CD14-positive monocyte (primary cell): ENCODE data around the gene BICD1. TPM values are rescaled to one million over a fixed set of nuclear protein-coding genes. Genes with fewer than 3 reads are reported as not detected.

Source experiments
- DNase-seq, 3 donors: peaks; one replicate each; pipeline ENCODE4 v3.0.0-alpha.2; 2011 to 2022
- H2AFZ ChIP-seq: 2 replicates; pipeline ENCODE4 v1.6.0; 2012; ENCODE audit warnings: mild to moderate bottlenecking, low read depth, low read length, inconsistent platforms; ENCODE audit not compliant: insufficient read depth, poor library complexity, severe bottlenecking
- H3K27ac ChIP-seq, 2 donors: 1 replicate in 1 of 2; 2 replicates in 1 of 2; pipeline ENCODE4 v1.5.1; 2012 to 2013; ENCODE audit warnings: low read length in 2 of 2, control low read depth in 1 of 2, inconsistent platforms in 1 of 2, low read depth in 1 of 2, mild to moderate bottlenecking in 1 of 2
- H3K27me3 ChIP-seq, 2 donors: one replicate each; pipeline versions ENCODE4 v1.6.0 to v1.6.1; 2011 to 2013; ENCODE audit warnings: low read length in 2 of 2; ENCODE audit not compliant: control insufficient read depth in 2 of 2, insufficient read depth in 2 of 2
- H3K36me3 ChIP-seq, 2 donors: replicated peaks in 1 of 2; 1 replicate in 1 of 2; 2 replicates in 1 of 2; pipeline versions ENCODE4 v1.5.1 to v1.6.1; 2012 to 2013; ENCODE audit warnings: low read length in 2 of 2, control low read depth in 1 of 2, inconsistent platforms in 1 of 2, mild to moderate bottlenecking in 1 of 2; ENCODE audit not compliant: insufficient read depth in 2 of 2, control insufficient read depth in 1 of 2
- H3K4me1 ChIP-seq, 2 donors: 1 replicate in 1 of 2; 2 replicates in 1 of 2; pipeline versions ENCODE4 v1.5.1 to v1.6.1; 2012 to 2013; ENCODE audit warnings: low read length in 2 of 2, control low read depth in 1 of 2, inconsistent platforms in 1 of 2, mild to moderate bottlenecking in 1 of 2, moderate library complexity in 1 of 2; ENCODE audit not compliant: insufficient read depth in 2 of 2, control insufficient read depth in 1 of 2
- H3K4me2 ChIP-seq: replicated peaks from 2 replicates; pipeline ENCODE3; 2012; ENCODE audit warnings: low read length, moderate library complexity, mild to moderate bottlenecking; ENCODE audit not compliant: poor library complexity, severe bottlenecking; ENCODE audit errors: extremely low read depth
- H3K4me3 ChIP-seq, 3 experiments: fragments of 200-600 bp in 1 of 3; sonication (generic) in 1 of 3; replicated peaks in 1 of 3; 1 replicate in 2 of 3; 2 replicates in 1 of 3; pipeline ENCODE4 v1.5.1; 2011 to 2013; ENCODE audit warnings: low read length in 3 of 3, mild to moderate bottlenecking in 3 of 3, control low read depth in 2 of 3, low read depth in 2 of 3, inconsistent platforms in 1 of 3, moderate library complexity in 1 of 3
- H3K79me2 ChIP-seq: 2 replicates; pipeline ENCODE4 v1.6.0; 2012; ENCODE audit warnings: mild to moderate bottlenecking, control low read depth, inconsistent platforms, low read length, moderate library complexity; ENCODE audit not compliant: insufficient read depth
- H3K9ac ChIP-seq: 2 replicates; pipeline ENCODE4 v1.6.0; 2017; ENCODE audit warnings: low read length, mild to moderate bottlenecking; ENCODE audit not compliant: insufficient read depth, poor library complexity, severe bottlenecking
- H3K9me3 ChIP-seq, 2 donors: replicated peaks in 1 of 2; 1 replicate in 1 of 2; 2 replicates in 1 of 2; pipeline versions ENCODE4 v1.5.1 to v1.6.1; 2012 to 2013; ENCODE audit warnings: low read length in 2 of 2, control low read depth in 1 of 2; ENCODE audit not compliant: control insufficient read depth in 1 of 2, insufficient read depth in 1 of 2
- H4K20me1 ChIP-seq: 2 replicates; pipeline ENCODE4 v1.6.0; 2012; ENCODE audit warnings: mild to moderate bottlenecking, low read length, control low read depth, moderate library complexity; ENCODE audit not compliant: insufficient read depth
- H3K27ac Mint-ChIP-seq, 7 donors: one replicate each; pipeline ENCODE4 v1.8.0; 2020; ENCODE audit warnings: mild to moderate bottlenecking in 7 of 7, mixed read lengths in 7 of 7, moderate library complexity in 6 of 7, inconsistent platforms in 2 of 7
- H3K27me3 Mint-ChIP-seq, 3 donors: one replicate each; pipeline ENCODE4 v1.8.0; 2021 to 2022; ENCODE audit warnings: low read depth in 3 of 3, mild to moderate bottlenecking in 3 of 3, mixed read lengths in 3 of 3, moderate library complexity in 3 of 3, inconsistent platforms in 1 of 3
- H3K36me3 Mint-ChIP-seq, 2 donors: one replicate each; pipeline ENCODE4 v1.8.0; 2020; ENCODE audit warnings: mixed read lengths in 2 of 2, inconsistent platforms in 1 of 2, mild to moderate bottlenecking in 1 of 2
- H3K4me1 Mint-ChIP-seq: one replicate; pipeline ENCODE4 v1.8.0; 2020; ENCODE audit warnings: mild to moderate bottlenecking, mixed read lengths
- H3K4me3 Mint-ChIP-seq, 2 donors: one replicate each; pipeline ENCODE4 v1.8.0; 2020; ENCODE audit warnings: mild to moderate bottlenecking in 2 of 2, mixed read lengths in 2 of 2, moderate library complexity in 1 of 2
- H3K9me3 Mint-ChIP-seq, 7 donors: one replicate each; pipeline ENCODE4 v1.8.0; 2020 to 2022; ENCODE audit warnings: mixed read lengths in 7 of 7, mild to moderate bottlenecking in 6 of 7, moderate library complexity in 6 of 7, inconsistent platforms in 2 of 7
- CTCF ChIP-seq: fragments of 200-600 bp; IDR thresholded peaks from one replicate; pipeline ENCODE4 v1.8.0; 2022; ENCODE audit warnings: antibody characterized with exemption, mild to moderate bottlenecking
- WGBS: methylation state at CpG from one replicate; pipeline ENCODE4 v1.1.5; 2013; ENCODE audit warnings: missing lambda C conversion rate; ENCODE audit not compliant: insufficient coverage; 5-methylcytosine and 5-hydroxymethylcytosine counted together
- intact Hi-C, 2 donors: fragments of 100-400 bp; cut with micrococcal nuclease; formaldehyde crosslinking; loops; one replicate each; pipeline versions ENCODE4 v1.15.0 to v1.15.1; 2023
- polyA plus RNA-seq, 3 donors: library from polyadenylated mRNA; depleted of rRNA in 1 of 3; unstranded in 2 of 3; stranded (reverse) in 1 of 3; fragments of 300-500 nt in 2 of 3; fragments of >200 nt in 1 of 3; fragmentation: Illumina TruSeq in 2 of 3; gene quantifications; 1 replicate in 2 of 3; 2 replicates in 1 of 3; pipeline ENCODE4 v1.2.3, GENCODE V29; 2012 to 2021

The BICD1 gene
- polyA plus RNA-seq, 3 donors, result 0.55 to 2.1 (median 1.6) TPM

- Histone ChIP-seq H3K9ac (no peak overlapping the region), H3K27ac (no peak overlapping the region), H4K20me1 (no peaks in the 10 kb centered on the region), H3K79me2 (no peaks in the 10 kb centered on the region), H2AFZ (no peak overlapping the region), H3K27me3 (no peaks in the 10 kb centered on the region), H3K4me1 (no peaks in the 10 kb centered on the region), H3K4me2 (no peak overlapping the region), H3K4me3 (no peak overlapping the region), H3K9me3 (peaks cover 7 to 20% of the 10 kb centered on the region in 2 donors), H3K36me3 (no peaks in the 10 kb centered on the region)
- no peak for DNase-seq
- Mint-ChIP-seq H3K27ac (no peak overlapping the region), H3K9me3 (peaks cover 6 to 24% (median 12%) of the 10 kb centered on the region in 7 donors), H3K4me1 (no peaks in the 10 kb centered on the region), H3K36me3 (peaks cover 0 to 3% of the 10 kb centered on the region in 2 donors), H3K27me3 (no peaks in the 10 kb centered on the region), H3K4me3 (no peak overlapping the region)
- intact Hi-C loops, result no loop called here
- no peak for TF ChIP-seq CTCF
- no CpG with 5 or more reads among the region's 3 CpGs for WGBS
These were observed 84.8 kb downstream of the BICD1 start for GRCh38 chr12:32191445-32191844.

GRCh38 chr12:32196250-32197198 lies 89.9 kb downstream of the BICD1 start:
- peaks cover 5% of the 10 kb centered on the region for H3K4me1 Mint-ChIP-seq
- Histone ChIP-seq H3K4me2 (no peak overlapping the region), H3K9me3 (peaks cover 7 to 20% of the 10 kb centered on the region in 2 donors)

More at GRCh38 chr12:32196250-32197198, 89.9 kb downstream of the BICD1 start:
- H3K4me1 ChIP-seq, result no peaks in the 10 kb centered on the region
- H4K20me1 ChIP-seq, result no peaks in the 10 kb centered on the region
- no peaks in the 10 kb centered on the region for H3K36me3 ChIP-seq
- no peak for TF ChIP-seq CTCF
- no peak overlapping the region for H3K4me3 ChIP-seq
- no peaks in the 10 kb centered on the region for H3K79me2 ChIP-seq
- Mint-ChIP-seq H3K27me3 (no peaks in the 10 kb centered on the region), H3K9me3 (peaks cover 6 to 24% (median 12%) of the 10 kb centered on the region in 7 donors), H3K36me3 (peaks cover 0 to 3% of the 10 kb centered on the region in 2 donors), H3K27ac (no peak overlapping the region), H3K4me3 (no peak overlapping the region)
- intact Hi-C loops, result no loop called here
- DNase-seq, result no peak
- H2AFZ ChIP-seq, result no peak overlapping the region
- H3K9ac ChIP-seq, result no peak overlapping the region
- no peaks in the 10 kb centered on the region for H3K27me3 ChIP-seq
- WGBS, result 100% methylated on average over 1 of the region's 6 CpGs
- no peak overlapping the region for H3K27ac ChIP-seq
